Cerebellar cortex (tissue), 1 donor: ENCODE data around the gene ARRB1.
"Not testable (repeated sequence)": the region's sequence is repeated elsewhere in the genome, so short reads cannot be mapped to it uniquely, and the experiment has no call there.

Source experiments
- DNase-seq: peaks from one replicate; pipeline ENCODE4 v3.0.0-alpha.2; 2015; ENCODE audit warnings: low spot score

ARRB1 gene

GRCh38 chr11:75274716-75275115 lies 76.7 kb downstream of the ARRB1 start:
- not testable (repeated sequence) for DNase-seq

- no peak for DNase-seq
Observed at GRCh38 chr11:75273411-75274391, 77.8 kb downstream of the ARRB1 start.

DNA sequence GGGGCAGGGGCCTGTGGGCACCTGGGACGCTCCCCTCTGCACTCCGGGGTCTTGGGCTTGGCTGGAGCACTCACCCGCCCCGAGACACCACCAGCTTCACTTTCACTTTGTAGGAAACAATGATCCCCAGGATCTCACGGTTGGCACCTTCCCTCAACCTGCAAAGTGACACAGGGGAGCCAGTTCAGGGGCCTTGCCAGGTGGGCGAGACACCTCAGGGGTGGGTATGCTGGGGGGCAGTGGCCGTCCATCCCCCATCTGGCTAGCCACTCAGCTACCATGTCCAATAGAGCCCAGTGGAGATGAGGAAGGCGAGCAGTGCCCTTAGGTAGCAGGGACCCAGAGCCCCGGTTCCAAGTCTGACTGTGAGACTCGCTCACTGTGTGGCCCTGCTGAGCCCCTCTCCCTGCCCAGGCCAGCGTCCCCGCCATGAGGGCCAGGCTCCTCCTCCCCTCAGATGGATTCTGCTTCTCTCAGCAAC lies 78.6 kb downstream of the ARRB1 start:
- no peak for DNase-seq

DNA sequence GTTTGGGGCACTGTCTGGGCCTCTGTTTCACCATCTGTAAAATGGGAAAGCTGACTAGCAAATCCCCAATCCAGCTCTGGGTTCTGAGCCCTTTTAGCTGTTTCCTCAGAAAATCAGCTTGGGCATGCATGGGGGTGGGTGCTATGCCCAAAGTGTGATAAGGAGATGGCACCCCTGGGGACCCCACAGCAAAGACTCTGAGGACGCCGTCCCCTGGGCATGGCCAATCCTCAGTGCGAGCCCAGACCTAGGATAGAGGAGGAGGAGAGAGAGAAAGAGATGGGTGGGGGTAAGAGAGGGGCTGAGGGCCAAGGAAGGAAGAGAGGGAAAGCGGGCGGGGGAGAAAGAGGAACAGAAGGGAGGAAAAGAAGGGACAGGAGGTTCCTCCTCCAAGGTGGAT lies 79.1 kb downstream of the ARRB1 start:
- no peak for DNase-seq

- no peak for DNase-seq
Observed at GRCh38 chr11:75271730-75272129, 79.7 kb downstream of the ARRB1 start.

DNA sequence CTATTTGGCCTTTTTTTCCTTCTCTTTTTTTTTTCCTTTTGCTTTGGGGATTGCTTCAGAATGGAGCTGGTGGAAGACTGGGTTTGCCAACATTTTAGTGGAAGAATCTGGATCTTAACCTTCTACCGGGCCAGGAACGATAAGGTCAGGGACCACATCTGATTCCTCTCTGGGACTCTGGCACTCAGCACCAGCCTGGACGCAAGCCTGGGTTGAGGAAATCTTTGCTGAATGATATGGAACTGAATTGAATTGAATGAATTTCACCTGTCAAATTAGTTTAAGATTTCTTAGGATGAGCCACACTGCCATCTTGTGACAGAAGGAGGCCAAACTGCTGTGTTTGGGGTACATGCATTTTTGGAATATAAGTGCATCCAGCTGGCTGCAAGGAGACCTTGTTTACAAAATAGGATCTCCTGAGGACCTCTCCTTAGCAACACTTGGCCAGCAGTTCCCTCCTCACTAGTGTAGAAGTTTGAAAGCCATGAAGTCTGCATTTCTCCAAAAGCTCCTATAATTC lies 80.5 kb downstream of the ARRB1 start:
- no peak for DNase-seq

- no peak for DNase-seq
Observed at GRCh38 chr11:75269896-75270295, 81.6 kb downstream of the ARRB1 start.

GRCh38 chr11:75269367-75269660 lies 82.1 kb downstream of the ARRB1 start:
- DNase-seq: no peak

- no peak for DNase-seq
Observed at GRCh38 chr11:75268626-75269366, 82.7 kb downstream of the ARRB1 start.

DNA sequence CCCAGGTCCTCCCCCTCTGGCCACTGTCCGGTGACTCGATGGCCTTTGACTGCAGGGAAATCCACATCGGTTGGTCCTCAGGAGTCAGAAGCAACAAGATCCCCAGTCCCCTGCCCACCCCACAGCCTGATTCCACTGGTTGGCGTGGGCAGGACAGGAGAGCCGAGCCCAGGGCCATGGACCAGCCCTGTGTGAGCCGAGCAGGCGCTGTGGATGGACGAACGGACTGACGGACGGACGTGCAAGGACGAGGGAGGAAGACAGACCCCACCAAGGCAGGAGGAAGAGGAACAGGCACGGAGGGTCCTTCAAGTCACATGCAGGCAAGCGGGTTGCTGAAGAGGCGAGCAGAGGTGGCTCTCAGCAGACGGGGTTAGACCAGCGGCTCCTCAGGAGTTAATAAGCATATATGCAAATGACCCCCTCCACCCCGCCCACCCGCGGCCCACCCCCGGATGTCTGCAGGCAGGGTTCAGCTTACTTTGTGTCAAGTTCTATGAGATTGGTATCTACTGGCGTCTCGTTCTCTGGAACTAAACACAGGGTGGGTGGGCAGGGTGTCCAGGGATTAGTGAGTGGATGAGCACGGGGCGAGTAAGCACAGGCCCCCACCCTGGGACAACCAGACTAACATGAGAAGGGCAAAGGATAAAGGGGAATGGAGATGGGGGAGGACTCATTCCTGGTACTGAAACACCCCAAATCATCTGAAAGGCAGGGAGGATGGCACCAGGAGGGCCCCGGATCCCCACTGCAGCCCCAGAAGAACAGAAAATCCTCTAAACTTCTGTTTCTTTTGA lies 84.1 kb downstream of the ARRB1 start:
- DNase-seq: no peak

- DNase-seq: no peak
Observed at GRCh38 chr11:75265851-75266531, 85.5 kb downstream of the ARRB1 start.

DNA sequence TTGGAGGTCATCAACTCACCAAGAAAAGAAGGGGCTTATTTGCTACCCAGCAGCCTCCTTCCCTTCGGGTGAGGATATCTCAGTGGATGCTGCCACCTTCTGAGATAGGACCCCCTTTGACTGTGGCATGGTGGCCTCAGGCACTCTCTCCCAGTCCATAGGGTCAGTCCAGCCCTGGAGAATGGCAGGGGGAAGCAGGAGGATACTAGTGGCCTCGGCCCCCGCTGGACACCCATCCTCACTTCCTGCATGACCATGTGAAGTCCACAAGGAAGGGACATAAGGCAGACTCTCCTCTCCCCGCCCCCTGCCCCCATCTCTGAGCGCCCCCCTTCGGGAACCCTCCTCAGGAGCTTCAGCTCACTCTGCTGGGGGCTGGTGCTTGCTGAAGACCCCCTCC lies 86.5 kb downstream of the ARRB1 start:
- DNase-seq: no peak

- no peak for DNase-seq
Observed at GRCh38 chr11:75264356-75264755, 87.1 kb downstream of the ARRB1 start.

DNA sequence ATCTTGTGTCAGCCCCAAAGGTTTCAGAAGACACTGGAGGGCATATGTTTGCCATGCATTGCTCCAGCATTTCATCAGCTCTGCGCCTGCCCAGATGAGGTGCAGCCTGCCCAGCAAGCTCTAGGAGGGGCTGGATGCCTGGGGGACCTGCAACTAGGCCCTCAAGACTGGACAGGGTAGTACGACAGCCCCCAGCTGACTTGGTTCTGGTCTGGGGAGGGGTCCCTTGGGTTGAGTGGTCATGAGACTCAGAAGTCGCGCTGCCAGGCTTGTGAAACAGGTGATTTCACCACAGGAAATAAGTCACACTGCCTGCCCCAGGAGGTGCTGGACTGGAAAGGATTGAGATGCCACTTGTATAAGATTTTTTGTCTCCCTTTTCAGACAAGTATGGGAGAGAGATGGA lies 87.5 kb downstream of the ARRB1 start:
- no peak for DNase-seq

DNA sequence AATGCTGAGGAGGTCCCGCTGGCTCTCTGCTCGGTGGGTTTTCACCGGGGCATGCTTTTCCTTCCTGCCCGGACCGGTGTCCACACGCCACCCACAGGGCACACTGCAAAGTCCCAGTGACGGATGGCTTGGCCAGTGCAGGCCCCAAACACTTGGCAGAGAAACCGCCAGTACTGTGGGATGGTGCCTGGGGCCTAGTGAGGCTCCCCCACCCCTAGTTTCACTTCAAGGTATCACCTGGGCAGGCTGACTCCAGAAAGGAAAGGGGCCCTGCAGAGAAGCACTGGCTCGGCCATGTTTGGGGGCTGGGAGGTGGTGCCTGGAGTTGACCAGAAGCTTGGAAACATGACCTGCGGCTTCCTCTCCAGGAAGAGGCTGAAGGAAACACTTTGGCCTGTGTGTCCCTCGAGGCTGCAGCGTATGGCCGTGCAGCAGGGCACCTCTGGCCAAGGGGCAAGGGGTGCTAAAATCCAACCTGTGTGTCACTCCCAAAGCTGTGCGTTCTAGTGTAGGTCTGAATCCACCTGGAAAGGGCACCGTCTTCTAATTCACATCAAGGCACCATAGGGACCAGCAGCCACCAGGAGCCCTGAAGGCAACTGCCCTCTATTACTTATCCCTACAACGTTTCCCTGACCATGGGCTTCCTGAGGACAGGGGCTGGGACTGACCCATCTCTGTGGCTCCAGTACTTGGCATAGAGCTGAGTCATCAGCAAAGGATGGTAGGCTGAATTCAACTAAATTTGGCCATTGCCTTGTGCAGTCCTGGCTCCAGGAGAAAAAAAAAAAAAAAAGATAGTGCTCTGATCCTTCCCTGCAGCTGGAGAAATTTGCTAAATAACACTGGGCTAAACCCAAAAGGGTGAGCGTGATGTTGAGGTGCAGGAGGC lies 88.3 kb downstream of the ARRB1 start:
- DNase-seq: no peak

- DNase-seq: no peak
Observed at GRCh38 chr11:75262436-75262835, 89.0 kb downstream of the ARRB1 start.

- DNase-seq: no peak
Observed at GRCh38 chr11:75261902-75262361, 89.5 kb downstream of the ARRB1 start.

GRCh38 chr11:75260396-75261170 lies 90.9 kb downstream of the ARRB1 start:
- DNase-seq: no peak

DNA sequence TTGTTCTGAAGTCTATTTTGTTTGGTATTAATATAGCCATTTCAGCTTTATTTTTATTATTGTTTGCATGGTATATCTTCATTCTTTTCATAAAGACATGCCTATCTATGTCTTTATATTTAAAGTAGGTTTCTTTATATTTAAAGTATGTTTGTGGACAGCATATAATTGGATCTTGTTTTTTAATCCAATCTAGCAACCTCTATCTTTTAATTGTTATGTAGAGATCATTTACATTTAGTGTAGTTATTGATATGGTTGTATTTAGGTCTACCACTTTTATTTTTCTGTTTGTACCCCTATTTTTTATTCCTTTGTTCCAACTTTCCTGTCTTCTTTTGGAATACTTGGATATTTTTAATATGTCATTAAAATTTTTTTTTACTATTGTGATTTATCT lies 97.1 kb downstream of the ARRB1 start:
- no peak for DNase-seq

- DNase-seq: no peak
Observed at GRCh38 chr11:75249704-75250103, 101.8 kb downstream of the ARRB1 start.
